Measurements from ENCODE around the gene IL1RAPL1.

DNA sequence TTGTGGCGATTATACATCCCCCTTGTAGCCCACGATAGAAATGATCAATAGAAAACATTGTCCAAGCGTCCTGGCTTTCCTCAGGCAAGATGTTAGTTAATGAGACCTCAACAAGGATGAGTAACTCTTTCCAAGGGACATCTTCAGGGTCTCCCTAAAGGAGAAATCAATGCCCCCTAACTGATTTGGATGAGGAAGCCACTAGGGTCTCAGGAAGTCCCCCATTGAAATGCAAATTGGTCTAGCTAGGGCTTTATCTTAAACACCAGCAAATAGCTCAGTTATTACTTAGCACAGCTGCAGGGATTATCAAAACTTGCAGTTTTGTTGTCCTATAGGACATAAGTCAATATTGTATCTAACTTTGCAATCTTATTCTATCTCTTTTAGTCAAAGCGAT is 721.5 kb downstream of the IL1RAPL1 start:
- TF ChIP-seq SIN3A (IDR thresholded peaks at IDR 0.05; ENCODE audit: borderline replicate concordance, insufficient read depth, low read length) (no peak), POLR2AphosphoS5 (IDR thresholded peaks at IDR 0.05; ENCODE audit: low read depth, low read length) (no peak)

Data from PFSK-1 (cell line).